OCI-LY3 (cell line): ENCODE data around the gene DNASE1L3.

Source experiments
- H2AFZ ChIP-seq: fragments of 200-600, 300-600 bp; shearing (Covaris generic); 2 replicates; pipeline ENCODE4 v1.6.0; 2014; ENCODE audit warnings: antibody characterized with exemption, low read depth, low read length
- H3K27ac ChIP-seq: fragments of 200-600, 300-600 bp; sonication (generic); 2 replicates; pipeline ENCODE4 v1.5.1; 2014; ENCODE audit warnings: mild to moderate bottlenecking, low read length, moderate library complexity, mixed read lengths
- H3K27me3 ChIP-seq: fragments of 200-600, 300-600 bp; sonication (generic); 2 replicates; pipeline ENCODE4 v1.6.1; 2014; ENCODE audit warnings: low read depth, low read length, mixed read lengths
- H3K36me3 ChIP-seq: fragments of 200-600, 300-600 bp; sonication (generic); replicated peaks from 2 replicates; pipeline ENCODE3; 2014; ENCODE audit warnings: low read depth, low read length, mixed read lengths
- H3K4me1 ChIP-seq: fragments of 300-600, 200-600 bp; sonication (generic); 2 replicates; pipeline ENCODE4 v1.6.1; 2014; ENCODE audit warnings: low read length, mixed read lengths
- H3K4me2 ChIP-seq: fragments of 200-600, 300-600 bp; sonication (generic); 2 replicates; pipeline ENCODE4 v1.6.1; 2014; ENCODE audit warnings: low read length, mixed read lengths
- H3K4me3 ChIP-seq: fragments of 300-600, 200-600 bp; sonication (generic); 2 replicates; pipeline ENCODE4 v1.5.1; 2014; ENCODE audit warnings: antibody characterized with exemption, mild to moderate bottlenecking, low read length, moderate library complexity
- H3K79me2 ChIP-seq: fragments of 300-600, 200-600 bp; shearing (Covaris generic); 2 replicates; pipeline ENCODE4 v1.6.1; 2014; ENCODE audit warnings: mild to moderate bottlenecking, low read length, mixed read lengths
- H3K9ac ChIP-seq: fragments of 300-600, 200-600 bp; shearing (Covaris generic); 2 replicates; pipeline ENCODE4 v1.6.0; 2014; ENCODE audit warnings: mild to moderate bottlenecking, low read length, moderate library complexity
- H3K9me3 ChIP-seq: fragments of 200-600, 300-600 bp; shearing (Covaris generic); 2 replicates; pipeline ENCODE4 v1.6.1; 2014; ENCODE audit warnings: low read length, mixed read lengths; ENCODE audit not compliant: insufficient read depth
- H4K20me1 ChIP-seq: fragments of 200-600, 300-600 bp; sonication (generic); 2 replicates; pipeline ENCODE4 v1.6.1; 2016; ENCODE audit warnings: low read length, mixed read lengths; ENCODE audit not compliant: insufficient read depth
- EZH2phosphoT487 ChIP-seq: fragments of 200-600 bp; shearing (Covaris generic); IDR thresholded peaks from 2 replicates; pipeline ENCODE4 v1.6.1; 2018; ENCODE audit warnings: antibody characterized with exemption, mixed run types, low read depth
- TF ChIP-seq, protein P1 (sequence below): fragments of 200-600, 300-600 bp; sonication (generic); IDR thresholded peaks from 2 replicates; pipeline ENCODE4 v1.5.1; 2014; ENCODE audit warnings: antibody characterized with exemption, low read length, low read depth

Gene DNASE1L3

DNA sequence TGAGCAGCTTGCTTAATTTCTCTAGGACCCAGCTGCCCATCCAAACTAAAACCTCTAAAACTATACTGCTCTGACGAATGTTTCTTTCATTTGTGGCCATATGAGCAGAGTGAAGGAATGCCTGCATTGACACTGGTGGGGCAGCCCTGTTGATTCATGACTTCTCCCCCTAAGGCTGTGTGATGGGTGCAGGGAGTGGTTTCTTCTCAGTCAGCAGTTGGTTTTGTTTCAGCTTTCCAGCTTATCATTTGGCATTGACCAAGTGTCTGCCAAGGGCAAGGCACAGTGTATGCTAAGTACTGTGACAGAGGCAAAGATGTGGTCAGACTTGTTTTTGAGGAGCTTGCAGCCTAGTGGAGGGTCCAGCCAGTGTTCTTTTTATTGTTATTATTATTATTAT, 31.6 kb upstream of the DNASE1L3 start:
- peaks cover 2% of the 10 kb centered on the region for H3K36me3 ChIP-seq
- H3K9me3 ChIP-seq, result no peaks in the 10 kb centered on the region
- TF ChIP-seq EZH2phosphoT487, result no peak
- TF ChIP-seq, protein P1, sequence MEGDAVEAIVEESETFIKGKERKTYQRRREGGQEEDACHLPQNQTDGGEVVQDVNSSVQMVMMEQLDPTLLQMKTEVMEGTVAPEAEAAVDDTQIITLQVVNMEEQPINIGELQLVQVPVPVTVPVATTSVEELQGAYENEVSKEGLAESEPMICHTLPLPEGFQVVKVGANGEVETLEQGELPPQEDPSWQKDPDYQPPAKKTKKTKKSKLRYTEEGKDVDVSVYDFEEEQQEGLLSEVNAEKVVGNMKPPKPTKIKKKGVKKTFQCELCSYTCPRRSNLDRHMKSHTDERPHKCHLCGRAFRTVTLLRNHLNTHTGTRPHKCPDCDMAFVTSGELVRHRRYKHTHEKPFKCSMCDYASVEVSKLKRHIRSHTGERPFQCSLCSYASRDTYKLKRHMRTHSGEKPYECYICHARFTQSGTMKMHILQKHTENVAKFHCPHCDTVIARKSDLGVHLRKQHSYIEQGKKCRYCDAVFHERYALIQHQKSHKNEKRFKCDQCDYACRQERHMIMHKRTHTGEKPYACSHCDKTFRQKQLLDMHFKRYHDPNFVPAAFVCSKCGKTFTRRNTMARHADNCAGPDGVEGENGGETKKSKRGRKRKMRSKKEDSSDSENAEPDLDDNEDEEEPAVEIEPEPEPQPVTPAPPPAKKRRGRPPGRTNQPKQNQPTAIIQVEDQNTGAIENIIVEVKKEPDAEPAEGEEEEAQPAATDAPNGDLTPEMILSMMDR, result no peak
- H4K20me1 ChIP-seq, result peaks cover 8% of the 10 kb centered on the region; the same call in 1 of the 2 replicates
- no peak overlapping the region for H3K27ac ChIP-seq
- H3K79me2 ChIP-seq, result peaks cover 44% of the 10 kb centered on the region
- H3K27me3 ChIP-seq, result no peaks in the 10 kb centered on the region
- H2AFZ ChIP-seq, result no peak overlapping the region
- no peak overlapping the region for H3K4me3 ChIP-seq
- no peak overlapping the region for H3K4me2 ChIP-seq
- H3K9ac ChIP-seq, result no peak overlapping the region
- peaks cover 6% of the 10 kb centered on the region for H3K4me1 ChIP-seq

DNA sequence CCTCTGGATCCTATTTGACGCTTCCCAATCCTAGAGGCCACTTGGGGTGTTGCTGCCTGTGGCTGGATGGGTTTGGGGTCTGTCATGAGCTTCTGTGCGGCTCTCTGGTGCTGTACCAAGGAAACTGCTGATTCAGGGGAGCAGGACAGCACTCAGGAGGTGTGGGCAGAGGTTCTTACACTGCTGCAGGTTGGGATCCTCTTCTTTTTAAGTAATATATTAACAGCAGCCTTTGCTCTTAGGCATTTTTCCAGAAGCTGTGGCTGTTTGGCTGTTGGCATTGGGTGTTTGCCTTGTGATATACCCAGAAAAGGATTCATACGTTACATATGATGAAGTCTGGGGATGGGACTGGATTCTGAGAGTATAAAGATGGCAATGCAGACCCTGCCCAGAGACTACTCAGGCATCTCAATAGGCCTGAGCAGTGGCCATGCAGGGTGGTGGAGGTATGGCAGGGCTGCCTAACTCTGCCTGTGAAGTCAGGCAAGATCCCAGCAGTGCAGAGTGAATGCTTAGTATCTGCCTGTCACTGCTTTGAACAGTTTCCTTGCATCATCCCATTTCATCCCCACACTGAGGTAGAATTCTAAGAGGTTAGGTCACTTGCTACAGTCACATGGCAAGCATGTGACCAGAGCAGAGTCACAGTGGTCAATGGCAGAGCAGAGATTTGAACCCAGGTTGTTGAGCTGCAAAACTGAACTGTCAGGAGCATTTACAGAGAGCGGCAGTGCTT, 30.7 kb upstream of the DNASE1L3 start:
- no peak overlapping the region for H3K4me2 ChIP-seq
- H3K27ac ChIP-seq, result no peak overlapping the region
- H3K36me3 ChIP-seq, result peaks cover 1% of the 10 kb centered on the region
- H3K79me2 ChIP-seq, result peaks cover 38% of the 10 kb centered on the region
- no peaks in the 10 kb centered on the region for H3K27me3 ChIP-seq
- no peaks in the 10 kb centered on the region for H3K9me3 ChIP-seq
- TF ChIP-seq EZH2phosphoT487, result no peak
- TF ChIP-seq, protein P1, result no peak
- H4K20me1 ChIP-seq, result peaks cover 8% of the 10 kb centered on the region; the same call in 1 of the 2 replicates
- no peak overlapping the region for H3K9ac ChIP-seq
- no peak overlapping the region for H3K4me3 ChIP-seq
- H3K4me1 ChIP-seq, result peaks cover 11% of the 10 kb centered on the region
- no peak overlapping the region for H2AFZ ChIP-seq

DNA sequence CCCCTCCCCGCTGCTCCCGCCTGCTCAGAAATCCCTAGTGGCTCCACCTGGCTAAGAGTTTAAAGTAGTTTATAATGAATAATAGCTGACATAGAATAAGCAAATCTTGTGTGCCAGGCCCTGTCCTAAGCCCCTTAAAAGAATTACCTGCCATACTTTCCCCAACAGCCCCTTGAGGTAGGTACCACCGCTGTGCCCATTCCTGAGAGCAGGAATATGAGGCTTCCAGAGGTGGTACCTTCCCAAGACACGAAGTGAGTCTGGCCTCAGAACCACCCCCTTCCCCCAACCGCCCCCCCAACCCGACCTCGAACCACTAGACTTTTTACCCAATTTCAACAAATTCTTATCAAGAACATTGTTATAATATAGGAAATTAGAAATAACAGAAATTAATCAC, 28.1 kb upstream of the DNASE1L3 start:
- TF ChIP-seq EZH2phosphoT487, result no peak
- peaks cover 8% of the 10 kb centered on the region; the same call in 1 of the 2 replicates for H4K20me1 ChIP-seq
- H3K4me2 ChIP-seq, result peak overlapping the region; percentile 96
- H3K9me3 ChIP-seq, result no peaks in the 10 kb centered on the region
- H3K27me3 ChIP-seq, result 0 out of 2 replicates have a peak, but pooled peaks cover 3% of the 10 kb centered on the region
- no peaks in the 10 kb centered on the region for H3K36me3 ChIP-seq
- H3K4me1 ChIP-seq, result peaks cover 14% of the 10 kb centered on the region
- H3K27ac ChIP-seq, result no peak overlapping the region
- H3K79me2 ChIP-seq, result peaks cover 32% of the 10 kb centered on the region
- peak overlapping the region; percentile 65 for H3K9ac ChIP-seq
- H2AFZ ChIP-seq, result no peak overlapping the region
- H3K4me3 ChIP-seq, result peak overlapping the region; percentile 90

DNA sequence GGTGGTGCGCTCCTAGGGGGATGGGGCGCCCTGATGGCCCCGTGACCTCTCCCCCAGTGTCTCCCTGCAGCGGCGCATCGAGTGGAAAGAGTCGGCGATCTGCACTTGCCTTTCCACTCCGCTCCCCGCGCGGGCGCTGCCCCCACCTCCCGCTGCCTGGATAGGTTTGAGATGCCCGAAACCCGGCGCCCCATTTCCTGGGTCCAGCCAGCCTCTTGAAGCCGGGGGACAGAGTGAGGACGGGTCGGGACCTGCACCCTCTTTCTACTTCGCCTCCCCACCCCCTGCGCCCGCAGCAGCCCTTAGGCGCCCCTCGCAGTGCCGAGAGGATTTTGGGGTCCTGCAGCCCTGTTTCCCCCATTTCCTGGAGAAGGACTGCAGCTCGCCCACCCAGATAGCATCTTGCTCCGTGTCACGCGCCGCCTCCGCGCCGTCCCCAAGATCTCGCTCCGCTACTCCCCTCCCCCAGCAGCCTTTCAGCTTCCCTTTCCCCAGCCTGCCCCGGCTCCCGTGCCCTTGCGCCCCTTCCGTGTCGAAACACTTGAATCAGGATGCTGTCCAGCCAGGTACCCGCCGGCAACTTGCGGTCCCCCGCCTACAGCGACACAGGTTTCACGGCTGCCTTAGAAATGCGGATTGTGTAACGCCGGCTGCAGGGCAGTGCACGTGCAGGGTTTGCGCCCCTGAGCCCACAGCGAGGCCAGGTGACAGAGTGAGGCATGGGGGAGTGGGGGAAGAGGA, 27.3 kb upstream of the DNASE1L3 start:
- no peaks in the 10 kb centered on the region for H3K9me3 ChIP-seq
- peak overlapping the region; percentile 60 for H3K27ac ChIP-seq
- H3K27me3 ChIP-seq, result 0 out of 2 replicates have a peak, but pooled peaks cover 3% of the 10 kb centered on the region
- TF ChIP-seq, protein P1, result no peak
- no peak for TF ChIP-seq EZH2phosphoT487
- H4K20me1 ChIP-seq, result peaks cover 8% of the 10 kb centered on the region; the same call in 1 of the 2 replicates
- H3K36me3 ChIP-seq, result no peaks in the 10 kb centered on the region
- H2AFZ ChIP-seq, result peak overlapping the region; percentile 80; the same call in 1 of the 2 replicates
- H3K4me2 ChIP-seq, result peak overlapping the region; percentile 96
- peak overlapping the region; percentile 65 for H3K9ac ChIP-seq
- H3K4me1 ChIP-seq, result peaks cover 14% of the 10 kb centered on the region
- H3K79me2 ChIP-seq, result peaks cover 28% of the 10 kb centered on the region
- peak overlapping the region; percentile 90 for H3K4me3 ChIP-seq
